Lung (tissue), 12 donors: ENCODE data around the gene CLEC2L. TPM values are rescaled to one million over a fixed set of nuclear protein-coding genes. Genes with fewer than 3 reads are reported as not detected.

Source experiments
- ATAC-seq: fragments of 200-7000 bp; cut with Tn5 transposase; one replicate; pipeline ENCODE4 v1.9.1; 2020; ENCODE audit warnings: moderate number of reproducible peaks; ENCODE audit not compliant: insufficient read depth, low FRiP score
- DNase-seq, 3 donors: peaks; one replicate each; pipeline ENCODE4 v3.0.0-alpha.2; 2013 to 2017
- H3K27ac ChIP-seq, 2 donors: one replicate each; pipeline ENCODE4 v1.5.1; 2013; ENCODE audit warnings: mild to moderate bottlenecking in 2 of 2, moderate library complexity in 2 of 2, control low read depth in 1 of 2, inconsistent platforms in 1 of 2, low read depth in 1 of 2, low read length in 1 of 2
- H3K27me3 ChIP-seq, 3 donors: one replicate each; pipeline ENCODE4 v1.5.1; 2013; ENCODE audit warnings: low read length in 2 of 3; ENCODE audit not compliant: control insufficient read depth in 3 of 3, insufficient read depth in 3 of 3
- H3K36me3 ChIP-seq, 4 donors: one replicate each; pipeline ENCODE4 v1.5.1; 2013; ENCODE audit warnings: low read length in 4 of 4, mild to moderate bottlenecking in 1 of 4, moderate library complexity in 1 of 4; ENCODE audit not compliant: control insufficient read depth in 4 of 4, insufficient read depth in 4 of 4
- H3K4me1 ChIP-seq, 5 donors: one replicate each; pipeline ENCODE4 v1.5.1; 2013; ENCODE audit warnings: low read length in 5 of 5, mild to moderate bottlenecking in 2 of 5, moderate library complexity in 1 of 5; ENCODE audit not compliant: control insufficient read depth in 5 of 5, insufficient read depth in 5 of 5
- H3K4me3 ChIP-seq: one replicate; pipeline ENCODE4 v1.5.1; 2013; ENCODE audit warnings: mild to moderate bottlenecking, control low read depth, moderate library complexity
- H3K9ac ChIP-seq, 2 donors: one replicate each; pipeline ENCODE4 v1.5.1; 2013; ENCODE audit warnings: low read length in 2 of 2, control low read depth in 1 of 2; ENCODE audit not compliant: insufficient read depth in 1 of 2
- H3K9me3 ChIP-seq, 4 donors: one replicate each; pipeline ENCODE4 v1.5.1; 2013; ENCODE audit warnings: low read length in 3 of 4, mild to moderate bottlenecking in 1 of 4, moderate library complexity in 1 of 4; ENCODE audit not compliant: control insufficient read depth in 4 of 4, insufficient read depth in 3 of 4
- WGBS, 2 donors: extraction: QIAGEN DNeasy Blood & Tissue Kit; methylation state at CpG; one replicate each; pipeline ENCODE4 v1.1.7; 2013; 5-methylcytosine and 5-hydroxymethylcytosine counted together
- polyA plus RNA-seq, 2 donors: library from polyadenylated mRNA; stranded (reverse); fragments of 200-250 nt; gene quantifications; one replicate each; pipeline ENCODE4 v1.2.1, GENCODE V29; 2013
- total RNA-seq, 2 donors: library from RNA; depleted of rRNA in 1 of 2; stranded (reverse); fragments of >200 nt in 1 of 2; gene quantifications; one replicate each; pipeline ENCODE4 v1.2.1, GENCODE V29; 2014 to 2021
- TF ChIP-seq, protein P1 (sequence below): IDR thresholded peaks from 2 replicates; pipeline ENCODE4 v1.5.1; 2012; ENCODE audit warnings: mild to moderate bottlenecking; ENCODE audit errors: control extremely low read depth, extremely low read depth
- donor health status: control.
- donor health status: control.
- donor health status: Bipolar disorder and iron deficiency.
- donor health status: healthy.
- donor health status: DM: yes; HTN: yes; CAD: no.

CLEC2L gene
- total and polyA plus RNA-seq, 4 donors, result 0.03 TPM; not detected in 3

GRCh38 chr7:139567647-139568345, 44.3 kb downstream of the CLEC2L start:
- TF ChIP-seq, protein P1, sequence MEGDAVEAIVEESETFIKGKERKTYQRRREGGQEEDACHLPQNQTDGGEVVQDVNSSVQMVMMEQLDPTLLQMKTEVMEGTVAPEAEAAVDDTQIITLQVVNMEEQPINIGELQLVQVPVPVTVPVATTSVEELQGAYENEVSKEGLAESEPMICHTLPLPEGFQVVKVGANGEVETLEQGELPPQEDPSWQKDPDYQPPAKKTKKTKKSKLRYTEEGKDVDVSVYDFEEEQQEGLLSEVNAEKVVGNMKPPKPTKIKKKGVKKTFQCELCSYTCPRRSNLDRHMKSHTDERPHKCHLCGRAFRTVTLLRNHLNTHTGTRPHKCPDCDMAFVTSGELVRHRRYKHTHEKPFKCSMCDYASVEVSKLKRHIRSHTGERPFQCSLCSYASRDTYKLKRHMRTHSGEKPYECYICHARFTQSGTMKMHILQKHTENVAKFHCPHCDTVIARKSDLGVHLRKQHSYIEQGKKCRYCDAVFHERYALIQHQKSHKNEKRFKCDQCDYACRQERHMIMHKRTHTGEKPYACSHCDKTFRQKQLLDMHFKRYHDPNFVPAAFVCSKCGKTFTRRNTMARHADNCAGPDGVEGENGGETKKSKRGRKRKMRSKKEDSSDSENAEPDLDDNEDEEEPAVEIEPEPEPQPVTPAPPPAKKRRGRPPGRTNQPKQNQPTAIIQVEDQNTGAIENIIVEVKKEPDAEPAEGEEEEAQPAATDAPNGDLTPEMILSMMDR, result no peak
- Histone ChIP-seq H3K4me3 (no peak overlapping the region), H3K27ac (no peak overlapping the region), H3K4me1 (peaks cover 0 to 4% (median 0%) of the 10 kb centered on the region in 5 donors), H3K36me3 (peaks cover 2 to 26% (median 13%) of the 10 kb centered on the region in 4 donors), H3K27me3 (no peaks in the 10 kb centered on the region), H3K9me3 (no peaks in the 10 kb centered on the region), H3K9ac (no peak overlapping the region)
- WGBS, 2 donors, result 88 to 96% methylated on average over 14 of the region's 14 CpGs
- no peak for ATAC-seq
- no peak for DNase-seq

GRCh38 chr7:139568346-139568675, 44.8 kb downstream of the CLEC2L start:
- ATAC-seq (no peak), DNase-seq (no peak)
- 91 to 96% methylated on average over 6 of the region's 6 CpGs for whole genome bisulfite sequencing, 2 donors
- Histone ChIP-seq H3K4me3 (no peak overlapping the region), H3K27me3 (no peaks in the 10 kb centered on the region), H3K9me3 (no peaks in the 10 kb centered on the region), H3K27ac (no peak overlapping the region), H3K4me1 (peaks cover 0 to 4% (median 0%) of the 10 kb centered on the region in 5 donors), H3K9ac (no peak overlapping the region), H3K36me3 (peaks cover 4 to 31% (median 13%) of the 10 kb centered on the region in 4 donors)
- TF ChIP-seq, protein P1, result no peak

- TF ChIP-seq, protein P1, result no peak
- Histone ChIP-seq H3K36me3 (peaks cover 4 to 34% (median 14%) of the 10 kb centered on the region in 4 donors), H3K4me3 (no peak overlapping the region), H3K9me3 (no peaks in the 10 kb centered on the region), H3K4me1 (peaks cover 0 to 4% (median 0%) of the 10 kb centered on the region in 5 donors), H3K27ac (no peak overlapping the region), H3K9ac (no peak overlapping the region), H3K27me3 (no peaks in the 10 kb centered on the region)
- 86 to 89% methylated on average over 12 of the region's 12 CpGs for WGBS, 2 donors
- no peak for DNase-seq
- ATAC-seq, result no peak
These were observed 45.5 kb downstream of the CLEC2L start for GRCh38 chr7:139568813-139569490.
